ENCODE measurements around the gene CNTN6.

The CNTN6 gene

DNA sequence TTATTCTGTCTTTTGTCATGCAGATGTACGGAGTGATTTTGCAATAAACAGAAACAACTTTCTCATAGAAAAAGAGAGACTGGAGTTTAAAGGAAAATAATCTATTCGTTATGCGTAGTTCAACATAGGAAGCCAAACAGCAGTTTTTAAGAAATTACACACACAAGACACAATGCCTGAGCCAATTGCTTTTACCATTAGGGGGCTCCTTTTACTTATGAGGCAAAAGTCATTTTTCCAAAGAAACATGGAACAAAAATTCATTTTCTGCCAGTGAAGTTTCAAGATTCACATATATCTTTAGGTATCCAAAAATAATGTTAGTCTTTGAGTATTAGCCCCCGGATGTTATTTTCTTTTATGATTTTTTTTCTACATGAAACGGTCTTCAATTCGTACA, 10.7 kb downstream of the CNTN6 start:
- DNase-seq (ENCODE audit: extremely low read depth, low read depth): no peak
- TF ChIP-seq, protein P1, sequence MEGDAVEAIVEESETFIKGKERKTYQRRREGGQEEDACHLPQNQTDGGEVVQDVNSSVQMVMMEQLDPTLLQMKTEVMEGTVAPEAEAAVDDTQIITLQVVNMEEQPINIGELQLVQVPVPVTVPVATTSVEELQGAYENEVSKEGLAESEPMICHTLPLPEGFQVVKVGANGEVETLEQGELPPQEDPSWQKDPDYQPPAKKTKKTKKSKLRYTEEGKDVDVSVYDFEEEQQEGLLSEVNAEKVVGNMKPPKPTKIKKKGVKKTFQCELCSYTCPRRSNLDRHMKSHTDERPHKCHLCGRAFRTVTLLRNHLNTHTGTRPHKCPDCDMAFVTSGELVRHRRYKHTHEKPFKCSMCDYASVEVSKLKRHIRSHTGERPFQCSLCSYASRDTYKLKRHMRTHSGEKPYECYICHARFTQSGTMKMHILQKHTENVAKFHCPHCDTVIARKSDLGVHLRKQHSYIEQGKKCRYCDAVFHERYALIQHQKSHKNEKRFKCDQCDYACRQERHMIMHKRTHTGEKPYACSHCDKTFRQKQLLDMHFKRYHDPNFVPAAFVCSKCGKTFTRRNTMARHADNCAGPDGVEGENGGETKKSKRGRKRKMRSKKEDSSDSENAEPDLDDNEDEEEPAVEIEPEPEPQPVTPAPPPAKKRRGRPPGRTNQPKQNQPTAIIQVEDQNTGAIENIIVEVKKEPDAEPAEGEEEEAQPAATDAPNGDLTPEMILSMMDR (IDR thresholded peaks at IDR 0.05; ENCODE audit: low read depth, low read length): no peak

DNA sequence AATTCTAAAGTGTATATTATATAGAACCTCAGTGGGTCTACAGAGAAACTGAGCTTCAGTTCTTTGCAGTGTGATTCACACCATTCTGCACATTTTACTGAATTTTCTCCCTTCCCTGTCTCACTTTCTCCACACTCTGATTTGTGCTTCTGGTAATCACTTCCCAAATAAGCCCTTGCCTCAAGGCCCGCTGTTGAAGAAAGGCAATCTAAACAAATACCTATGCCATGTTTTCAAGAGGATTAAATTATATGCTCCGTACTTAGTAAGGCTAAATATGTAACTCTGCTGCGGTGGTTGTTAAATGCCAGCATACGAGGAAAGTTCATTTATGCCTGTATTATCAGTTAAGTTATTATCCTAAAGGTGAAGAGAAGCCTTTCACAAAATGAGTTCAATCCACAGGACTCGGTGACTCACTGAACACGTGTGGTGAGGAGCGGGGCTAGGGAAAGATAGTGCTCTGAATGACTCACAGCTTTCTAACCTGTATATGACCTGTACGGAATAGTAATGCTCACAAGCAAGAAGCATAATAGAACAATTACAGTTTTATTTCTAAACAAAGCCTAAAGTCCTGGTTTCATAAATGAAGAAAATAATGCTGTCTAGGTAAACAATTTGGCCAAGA, 25.1 kb downstream of the CNTN6 start:
- DNase-seq (ENCODE audit: extremely low read depth, low read depth): no peak
- TF ChIP-seq, protein P1 (IDR thresholded peaks at IDR 0.05; ENCODE audit: low read depth, low read length): no peak

DNA sequence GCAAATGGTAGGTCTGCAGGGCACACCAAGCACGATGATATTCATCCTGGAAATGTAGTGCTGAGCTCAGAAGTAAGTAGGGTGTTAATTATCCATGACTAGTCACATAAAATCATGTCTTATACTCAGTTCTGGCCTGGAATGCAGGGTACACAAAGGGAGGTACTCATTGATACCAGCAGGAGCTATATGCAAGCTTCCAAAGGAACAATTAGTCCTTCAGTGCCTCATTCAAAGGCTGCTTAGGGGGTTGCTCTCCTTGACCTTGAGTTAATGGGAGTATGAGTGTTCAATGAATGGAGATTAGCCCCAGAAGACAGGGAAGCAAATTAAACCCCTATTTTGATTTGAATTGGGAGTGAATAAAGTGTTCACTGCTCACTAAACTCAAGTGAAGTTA, 38.3 kb downstream of the CNTN6 start:
- no peak for DNase-seq (ENCODE audit: extremely low read depth, low read depth)
- TF ChIP-seq, protein P1 (IDR thresholded peaks at IDR 0.05; ENCODE audit: low read depth, low read length): no peak

DNA sequence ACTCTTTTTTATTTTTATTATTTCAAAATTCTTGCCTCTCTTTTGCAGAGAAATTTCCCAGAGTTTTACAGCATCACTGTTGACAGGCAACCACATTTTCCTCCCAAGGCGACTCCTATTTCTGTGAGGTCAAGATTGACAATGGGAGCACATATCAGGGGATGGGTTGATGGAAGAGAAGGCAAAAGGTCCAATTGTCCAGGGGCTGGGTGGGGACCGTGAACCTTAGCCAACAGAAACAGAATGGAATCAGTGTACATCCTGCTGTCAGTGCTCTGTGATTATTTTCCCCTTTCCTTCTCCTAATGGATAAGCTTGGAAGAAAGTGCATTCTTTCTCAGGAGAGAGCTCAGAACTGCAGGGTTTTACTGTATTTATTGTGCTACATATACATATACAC, 42.4 kb downstream of the CNTN6 start:
- DNase-seq (ENCODE audit: extremely low read depth, low read depth): no peak
- TF ChIP-seq, protein P1 (IDR thresholded peaks at IDR 0.05; ENCODE audit: low read depth, low read length): no peak

DNA sequence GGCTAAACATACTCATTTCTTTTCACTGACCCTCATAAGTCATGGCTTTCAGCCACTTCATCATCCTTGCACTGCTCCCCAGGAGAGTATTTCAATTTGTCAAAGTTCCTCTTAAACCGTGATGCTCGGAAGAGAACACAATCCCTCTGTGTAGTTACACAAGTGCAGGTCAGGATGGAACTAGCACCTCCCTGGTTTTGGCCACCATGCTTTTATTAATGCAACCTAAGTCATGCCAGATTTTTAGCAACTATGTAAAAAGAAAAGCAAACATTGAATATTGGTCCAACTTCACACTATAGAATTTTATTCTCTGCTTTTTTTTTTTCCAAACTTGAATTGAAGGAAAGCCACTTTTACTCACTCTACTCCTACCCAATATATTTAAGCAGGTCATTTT, 45.2 kb downstream of the CNTN6 start:
- DNase-seq (ENCODE audit: extremely low read depth, low read depth): no peak
- TF ChIP-seq, protein P1 (IDR thresholded peaks at IDR 0.05; ENCODE audit: low read depth, low read length): no peak

DNA sequence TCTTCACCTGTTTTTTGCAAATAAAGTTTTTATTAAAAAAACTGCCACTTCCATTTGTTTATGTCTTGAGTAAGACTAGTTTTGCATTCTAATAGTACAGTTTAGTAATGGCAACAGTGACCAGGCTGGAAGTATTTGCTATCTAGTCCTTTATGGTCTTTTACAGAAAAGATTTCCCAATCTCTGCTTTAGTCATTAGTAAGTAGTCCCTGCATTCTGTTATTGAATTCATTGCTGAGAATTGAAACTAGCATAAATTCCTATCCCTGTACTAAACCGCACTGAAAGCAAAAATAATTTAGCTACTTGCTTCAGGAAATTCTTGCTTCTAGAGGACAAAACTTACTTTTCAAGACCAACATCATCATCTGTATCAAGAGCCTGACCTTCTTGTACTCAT, 46.2 kb downstream of the CNTN6 start:
- DNase-seq (ENCODE audit: extremely low read depth, low read depth): no peak
- TF ChIP-seq, protein P1 (IDR thresholded peaks at IDR 0.05; ENCODE audit: low read depth, low read length): no peak

DNA sequence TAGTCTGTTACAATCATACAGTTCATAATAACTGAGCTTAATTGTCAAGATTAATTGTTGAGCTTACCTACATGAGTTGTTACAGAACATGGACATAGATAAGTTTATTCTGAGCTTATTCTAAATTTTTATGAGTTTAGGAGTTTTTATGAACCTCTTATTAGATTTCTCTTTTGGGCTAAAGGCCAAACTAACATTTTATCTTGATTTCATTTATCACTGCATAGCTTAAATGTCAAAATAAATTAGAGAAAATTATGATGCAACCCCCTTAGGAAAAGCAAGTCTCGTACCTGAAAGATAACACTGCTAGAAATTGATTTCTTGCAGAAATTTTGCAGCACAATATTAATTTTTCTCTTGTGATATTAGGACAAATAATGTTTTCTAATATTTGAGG, 54.5 kb downstream of the CNTN6 start:
- no peak for DNase-seq (ENCODE audit: extremely low read depth, low read depth)
- TF ChIP-seq, protein P1 (IDR thresholded peaks at IDR 0.05; ENCODE audit: low read depth, low read length): no peak
